Activated naive CD4-positive, alpha-beta T cell treated with anti-CD3 and anti-CD28 coated beads, Interleukin-2, amount 50 U/mL, for 16 hours (primary cell): ENCODE results near the gene SPINK7.

Source experiments
- DNase-seq: peaks from one replicate; pipeline ENCODE4 v3.0.0-alpha.2; 2020

SPINK7 gene

GRCh38 chr5:148343603-148344487 is 31.6 kb downstream of the SPINK7 start:
- no peak for DNase-seq

DNA sequence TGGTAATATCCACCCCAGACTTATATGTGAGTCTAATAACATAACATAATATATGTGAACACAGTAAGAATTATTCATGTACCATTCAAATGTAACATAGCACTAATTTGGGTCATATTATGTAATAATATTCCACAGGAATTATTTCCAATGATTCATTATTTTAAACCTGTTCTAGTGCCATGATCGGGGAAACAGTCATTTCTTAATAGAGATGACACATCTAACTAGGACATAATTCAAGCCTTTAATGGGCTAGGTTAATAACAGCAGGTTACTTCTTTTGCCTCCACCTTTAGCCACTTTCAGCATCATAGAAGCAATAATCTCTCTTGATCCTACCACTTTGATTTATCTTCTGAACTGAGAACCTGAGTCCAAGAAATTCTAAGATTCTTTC is 35.5 kb downstream of the SPINK7 start:
- DNase-seq, result no peak

GRCh38 chr5:148352696-148353095 is 40.5 kb downstream of the SPINK7 start:
- DNase-seq, result no peak

DNA sequence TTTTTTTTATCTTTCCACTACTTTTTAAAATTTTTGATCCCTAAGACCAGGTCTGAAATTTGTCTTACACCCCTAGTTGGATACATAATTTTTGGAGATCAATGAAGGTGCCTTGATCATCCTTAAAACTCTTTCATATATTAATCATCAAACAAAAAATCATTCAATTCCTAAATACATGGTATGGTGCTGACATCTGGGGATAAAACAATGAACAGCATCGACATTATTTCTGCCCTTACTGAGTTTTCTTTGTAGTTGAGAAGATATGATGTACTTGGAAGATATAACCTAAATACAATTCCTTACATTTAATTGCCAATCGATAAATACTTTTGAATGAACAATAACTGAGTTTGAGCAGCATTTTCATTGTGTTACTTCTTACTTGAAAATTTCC is 41.4 kb downstream of the SPINK7 start:
- no peak for DNase-seq

- no peak for DNase-seq
These were observed 52.1 kb downstream of the SPINK7 start for GRCh38 chr5:148364343-148364742.
